DMS53 (cell line): Measurements from ENCODE around the gene AAGAB.

Experiments
- DNase-seq: peaks from one replicate; lab custom pipeline; 2025; lab: John Stamatoyannopoulos, UW

Gene AAGAB

GRCh38 chr15:67171471-67171870, 83.0 kb downstream of the AAGAB start:
- no peak for DNase-seq

GRCh38 chr15:67170143-67170925, 84.1 kb downstream of the AAGAB start:
- no peak for DNase-seq

GRCh38 chr15:67168694-67169093, 85.8 kb downstream of the AAGAB start:
- DNase-seq = no peak

GRCh38 chr15:67167091-67167490, 87.4 kb downstream of the AAGAB start:
- DNase-seq = no peak

- no peak for DNase-seq
These were observed 88.0 kb downstream of the AAGAB start for GRCh38 chr15:67166280-67167009.

GRCh38 chr15:67165254-67166253, 88.9 kb downstream of the AAGAB start:
- no peak for DNase-seq

GRCh38 chr15:67164811-67165253, 89.6 kb downstream of the AAGAB start:
- DNase-seq = no peak

- no peak for DNase-seq
These were observed 90.1 kb downstream of the AAGAB start for GRCh38 chr15:67164401-67164791.

- DNase-seq = no peak
These were observed 91.3 kb downstream of the AAGAB start for GRCh38 chr15:67163180-67163579.

GRCh38 chr15:67161881-67162280, 92.6 kb downstream of the AAGAB start:
- DNase-seq = no peak

- DNase-seq = no peak
These were observed 93.0 kb downstream of the AAGAB start for GRCh38 chr15:67161412-67161811.

GRCh38 chr15:67158367-67158766, 96.1 kb downstream of the AAGAB start:
- DNase-seq = no peak

- DNase-seq = no peak
These were observed 96.8 kb downstream of the AAGAB start for GRCh38 chr15:67157521-67158252.

GRCh38 chr15:67156834-67157233, 97.6 kb downstream of the AAGAB start:
- no peak for DNase-seq

- no peak for DNase-seq
These were observed 98.0 kb downstream of the AAGAB start for GRCh38 chr15:67156426-67156825.

- DNase-seq = no peak
These were observed 100.2 kb downstream of the AAGAB start for GRCh38 chr15:67154249-67154648.

- DNase-seq = peak; percentile 40
These were observed 101.4 kb downstream of the AAGAB start for GRCh38 chr15:67153044-67153443.

GRCh38 chr15:67152429-67152828, 102.0 kb downstream of the AAGAB start:
- no peak for DNase-seq
